ENCODE results near the gene HIF1A.

Gene HIF1A

GRCh38 chr14:61730756-61731373 is 35.6 kb downstream of the HIF1A start:
- no peak overlapping the region for H3K4me3 ChIP-seq (ENCODE audit: low read depth, low read length)
- POLR2A ChIA-PET: interaction anchor here (0.7 kb wide), 1 partner anchor 238 kb away, joined by 3 read pairs; no protein-coding TSS in a partner anchor
- TF ChIP-seq CTCF (IDR thresholded peaks at IDR 0.05; ENCODE audit: insufficient read depth, low read length, missing control alignments): no peak
- CTCF ChIA-PET: interaction anchor here (0.7 to 3.9 kb wide), 8 partner anchors 11 to 274 kb away, joined by 3 to 20 read pairs (median 4); no protein-coding TSS in a partner anchor
- DNase-seq (ENCODE audit: low read depth, low spot score): no peak

GRCh38 chr14:61733972-61734371 is 38.7 kb downstream of the HIF1A start:
- CTCF ChIA-PET: interaction anchor here (0.9 to 1.3 kb wide), 3 partner anchors 169 to 273 kb away, joined by 3 to 5 read pairs (median 4); no protein-coding TSS in a partner anchor
- no peak for TF ChIP-seq CTCF (IDR thresholded peaks at IDR 0.05; ENCODE audit: insufficient read depth, low read length, missing control alignments)

GRCh38 chr14:61736751-61737150 is 41.4 kb downstream of the HIF1A start:
- no peak for TF ChIP-seq CTCF (IDR thresholded peaks at IDR 0.05; ENCODE audit: insufficient read depth, low read length, missing control alignments)
- ChIA-PET POLR2A (interaction anchor here (1.0 kb wide), 1 partner anchor 25 kb away, joined by 3 read pairs; the partner anchor contains the start of gene SNAPC1), CTCF (no interaction called here)

More at GRCh38 chr14:61733972-61734371, 38.7 kb downstream of the HIF1A start:
- POLR2A ChIA-PET: interaction anchor here (0.6 to 1.3 kb wide), 2 partner anchors 12 to 306 kb away, joined by 3 to 4 read pairs; no protein-coding TSS in a partner anchor
- no peak for DNase-seq (ENCODE audit: low read depth, low spot score)
- no peak overlapping the region for H3K4me3 ChIP-seq (ENCODE audit: low read depth, low read length)

GRCh38 chr14:61737915-61738314 is 42.6 kb downstream of the HIF1A start:
- TF ChIP-seq CTCF (IDR thresholded peaks at IDR 0.05; ENCODE audit: insufficient read depth, low read length, missing control alignments): no peak
- CTCF ChIA-PET: interaction anchor here (1.3 kb wide), 1 partner anchor 26 kb away, joined by 3 read pairs; no protein-coding TSS in a partner anchor
- DNase-seq (ENCODE audit: low read depth, low spot score): no peak
- no peak overlapping the region for H3K4me3 ChIP-seq (ENCODE audit: low read depth, low read length)
- POLR2A ChIA-PET: no interaction called here

More at GRCh38 chr14:61736751-61737150, 41.4 kb downstream of the HIF1A start:
- no peak for DNase-seq (ENCODE audit: low read depth, low spot score)
- no peak overlapping the region for H3K4me3 ChIP-seq (ENCODE audit: low read depth, low read length)

GRCh38 chr14:61739133-61739532 is 43.8 kb downstream of the HIF1A start:
- ChIA-PET POLR2A (no interaction called here), CTCF (interaction anchor here (1.0 to 1.6 kb wide), 7 partner anchors 10 to 282 kb away, joined by 3 to 4 read pairs (median 3); no protein-coding TSS in a partner anchor)
- no peak for DNase-seq (ENCODE audit: low read depth, low spot score)
- TF ChIP-seq CTCF (IDR thresholded peaks at IDR 0.05; ENCODE audit: insufficient read depth, low read length, missing control alignments): no peak
- H3K4me3 ChIP-seq (ENCODE audit: low read depth, low read length): no peak overlapping the region

GRCh38 chr14:61742371-61742770 is 47.1 kb downstream of the HIF1A start:
- POLR2A ChIA-PET: no interaction called here
- H3K4me3 ChIP-seq (ENCODE audit: low read depth, low read length): no peak overlapping the region
- DNase-seq (ENCODE audit: low read depth, low spot score): no peak
- CTCF ChIA-PET: interaction anchor here (1.0 to 1.9 kb wide), 4 partner anchors 22 to 281 kb away, joined by 3 to 7 read pairs (median 4); no protein-coding TSS in a partner anchor
- TF ChIP-seq CTCF (IDR thresholded peaks at IDR 0.05; ENCODE audit: insufficient read depth, low read length, missing control alignments): no peak
